Naive thymus-derived CD8-positive, alpha-beta T cell (primary cell): ENCODE measurements around the gene GALNT10. TPM values are rescaled to one million over a fixed set of nuclear protein-coding genes. Genes with fewer than 3 reads are reported as not detected.
A peak's percentile ranks its signal among the peaks of the same experiment; 100 is the strongest.

Experiments used
- ATAC-seq, 2 donors: fragments of 150-1000 bp; cut with Tn5 transposase in 1 of 2; sonication (Bioruptor Pico), chemical (Tn5 transposase) in 1 of 2; 1 replicate in 1 of 2; 2 replicates in 1 of 2; pipeline ENCODE4 v1.10.0; 2021; ENCODE audit warnings: mild to moderate bottlenecking in 2 of 2, moderate library complexity in 2 of 2
- POLR2A ChIA-PET: fragments of 350-600 bp; sonication (Branson Sonifier 250); formaldehyde crosslinking; loops from one replicate; lab custom pipeline; 2021; ENCODE audit warnings: antibody characterized with exemption; lab: Charles Lee
- DNase-seq, 10 donors: peaks; one replicate each; pipeline versions ENCODE4 v3.0.0 to v3.0.0-alpha.2; 2020 to 2022
- H3K27ac Mint-ChIP-seq, 10 donors: one replicate each; pipeline ENCODE4 v1.8.0; 2020 to 2022; ENCODE audit warnings: mild to moderate bottlenecking in 10 of 10, mixed read lengths in 10 of 10, moderate library complexity in 4 of 10, inconsistent platforms in 1 of 10
- H3K27me3 Mint-ChIP-seq, 5 donors: one replicate each; pipeline ENCODE4 v1.8.0; 2021 to 2022; ENCODE audit warnings: mixed read lengths in 5 of 5
- H3K36me3 Mint-ChIP-seq, 3 donors: one replicate each; pipeline ENCODE4 v1.8.0; 2020 to 2022; ENCODE audit warnings: mixed read lengths in 3 of 3, mild to moderate bottlenecking in 2 of 3, inconsistent platforms in 1 of 3
- H3K4me1 Mint-ChIP-seq, 4 donors: one replicate each; pipeline ENCODE4 v1.8.0; 2021 to 2022; ENCODE audit warnings: mixed read lengths in 4 of 4
- H3K4me3 Mint-ChIP-seq, 10 donors: one replicate each; pipeline ENCODE4 v1.8.0; 2020 to 2022; ENCODE audit warnings: mild to moderate bottlenecking in 10 of 10, mixed read lengths in 10 of 10, moderate library complexity in 6 of 10, inconsistent platforms in 1 of 10
- H3K9me3 Mint-ChIP-seq, 9 donors: one replicate each; pipeline ENCODE4 v1.8.0; 2020 to 2022; ENCODE audit warnings: mixed read lengths in 9 of 9, mild to moderate bottlenecking in 3 of 9, inconsistent platforms in 1 of 9, moderate library complexity in 1 of 9
- polyA plus RNA-seq, 3 donors: library from polyadenylated mRNA; unstranded; fragments of 300-500 nt; fragmentation: Illumina TruSeq; gene quantifications; one replicate each; pipeline ENCODE4 v1.2.3, GENCODE V29; 2021
- total RNA-seq, 8 experiments: library from RNA in 2 of 8; stranded (reverse) in 2 of 8; gene quantifications; one replicate each; pipeline ENCODE4 v1.2.3 and lab custom pipeline; 2021 to 2026

Gene GALNT10
- total and polyA plus RNA-seq, 5 experiments from 2014 or later, result 6.9 to 51.1 (median 15.8) TPM

GRCh38 chr5:154364771-154365170 is 174.2 kb downstream of the GALNT10 start:
- DNase-seq, result no peak
- Mint-ChIP-seq H3K9me3 (no peaks in the 10 kb centered on the region), H3K36me3 (peaks cover 0 to 20% (median 0%) of the 10 kb centered on the region in 3 donors), H3K4me1 (peaks cover 0 to 7% (median 0%) of the 10 kb centered on the region in 4 donors), H3K27ac (no peak overlapping the region), H3K27me3 (no peaks in the 10 kb centered on the region), H3K4me3 (no peak overlapping the region)
- POLR2A ChIA-PET, result no interaction called here
- no peak for ATAC-seq

GRCh38 chr5:154365823-154366222 is 175.3 kb downstream of the GALNT10 start:
- POLR2A ChIA-PET, result no interaction called here
- H3K27ac Mint-ChIP-seq, result peak overlapping the region in 1 of 10 donors; percentile 60
- no peak for DNase-seq
- peaks cover 0 to 22% (median 0%) of the 10 kb centered on the region in 3 donors for H3K36me3 Mint-ChIP-seq
- H3K4me1 Mint-ChIP-seq, result peaks cover 0 to 8% (median 0%) of the 10 kb centered on the region in 4 donors
- ATAC-seq, result no peak
- no peak overlapping the region for H3K4me3 Mint-ChIP-seq
- no peaks in the 10 kb centered on the region for H3K9me3 Mint-ChIP-seq
- no peaks in the 10 kb centered on the region for H3K27me3 Mint-ChIP-seq

GRCh38 chr5:154366353-154366752 is 175.8 kb downstream of the GALNT10 start:
- Mint-ChIP-seq H3K36me3 (peaks cover 0 to 24% (median 0%) of the 10 kb centered on the region in 3 donors), H3K4me3 (no peak overlapping the region), H3K27ac (no peak overlapping the region), H3K4me1 (peaks cover 0 to 8% (median 0%) of the 10 kb centered on the region in 4 donors), H3K9me3 (no peaks in the 10 kb centered on the region), H3K27me3 (no peaks in the 10 kb centered on the region)
- DNase-seq, result no peak
- POLR2A ChIA-PET, result no interaction called here
- no peak for ATAC-seq

- ATAC-seq (no peak), DNase-seq (no peak)
- peaks cover 0 to 8% (median 0%) of the 10 kb centered on the region in 4 donors for H3K4me1 Mint-ChIP-seq
- H3K27me3 Mint-ChIP-seq, result no peaks in the 10 kb centered on the region
- peaks cover 0 to 21% (median 0%) of the 10 kb centered on the region in 3 donors for H3K36me3 Mint-ChIP-seq
- no peak overlapping the region for H3K4me3 Mint-ChIP-seq
- no peak overlapping the region for H3K27ac Mint-ChIP-seq
- no peaks in the 10 kb centered on the region for H3K9me3 Mint-ChIP-seq
- POLR2A ChIA-PET, result no interaction called here
Observed at GRCh38 chr5:154367101-154367500, 176.6 kb downstream of the GALNT10 start.

GRCh38 chr5:154368041-154368800 is 177.7 kb downstream of the GALNT10 start:
- Mint-ChIP-seq H3K4me1 (peaks cover 0 to 8% (median 0%) of the 10 kb centered on the region in 4 donors), H3K4me3 (no peak overlapping the region), H3K9me3 (no peaks in the 10 kb centered on the region), H3K27ac (peak overlapping the region in 2 of 10 donors; percentile 22 to 68), H3K27me3 (no peaks in the 10 kb centered on the region), H3K36me3 (peaks cover 0 to 21% (median 0%) of the 10 kb centered on the region in 3 donors)
- no peak for ATAC-seq
- DNase-seq, result no peak
- POLR2A ChIA-PET, result no interaction called here

GRCh38 chr5:154369682-154370081 is 179.1 kb downstream of the GALNT10 start:
- POLR2A ChIA-PET, result no interaction called here
- Mint-ChIP-seq H3K27me3 (no peaks in the 10 kb centered on the region), H3K4me3 (no peak overlapping the region), H3K36me3 (peaks cover 0 to 23% (median 0%) of the 10 kb centered on the region in 3 donors), H3K27ac (peak overlapping the region in 1 of 10 donors; percentile 86), H3K9me3 (no peaks in the 10 kb centered on the region), H3K4me1 (peaks cover 0 to 2% (median 0%) of the 10 kb centered on the region in 4 donors)
- DNase-seq, result no peak
- ATAC-seq, result no peak

GRCh38 chr5:154370119-154370518 is 179.6 kb downstream of the GALNT10 start:
- H3K36me3 Mint-ChIP-seq, result peaks cover 0 to 25% (median 0%) of the 10 kb centered on the region in 3 donors
- ATAC-seq (no peak), DNase-seq (no peak)
- POLR2A ChIA-PET, result no interaction called here
- no peak overlapping the region for H3K4me3 Mint-ChIP-seq
- no peaks in the 10 kb centered on the region for H3K9me3 Mint-ChIP-seq
- H3K27me3 Mint-ChIP-seq, result no peaks in the 10 kb centered on the region
- peaks cover 0 to 2% (median 0%) of the 10 kb centered on the region in 4 donors for H3K4me1 Mint-ChIP-seq
- H3K27ac Mint-ChIP-seq, result peak overlapping the region in 1 of 10 donors; percentile 86

GRCh38 chr5:154370813-154371212 is 180.3 kb downstream of the GALNT10 start:
- Mint-ChIP-seq H3K4me3 (no peak overlapping the region), H3K27me3 (no peaks in the 10 kb centered on the region), H3K27ac (no peak overlapping the region), H3K36me3 (peaks cover 0 to 31% (median 0%) of the 10 kb centered on the region in 3 donors), H3K4me1 (peaks cover 0 to 2% (median 0%) of the 10 kb centered on the region in 4 donors), H3K9me3 (no peaks in the 10 kb centered on the region)
- POLR2A ChIA-PET, result no interaction called here
- ATAC-seq, result no peak
- DNase-seq, result no peak

- Mint-ChIP-seq H3K9me3 (no peaks in the 10 kb centered on the region), H3K27me3 (no peaks in the 10 kb centered on the region), H3K4me1 (peaks cover 0 to 2% (median 0%) of the 10 kb centered on the region in 4 donors), H3K36me3 (peaks cover 0 to 38% (median 0%) of the 10 kb centered on the region in 3 donors), H3K27ac (peak overlapping the region in 1 of 10 donors; percentile 9), H3K4me3 (no peak overlapping the region)
- no peak for DNase-seq
- POLR2A ChIA-PET, result no interaction called here
- no peak for ATAC-seq
Observed at GRCh38 chr5:154371687-154372086, 181.2 kb downstream of the GALNT10 start.

- Mint-ChIP-seq H3K4me3 (no peak overlapping the region), H3K36me3 (peaks cover 0 to 48% (median 0%) of the 10 kb centered on the region in 3 donors), H3K4me1 (peaks cover 0 to 3% (median 0%) of the 10 kb centered on the region in 4 donors), H3K9me3 (no peaks in the 10 kb centered on the region), H3K27me3 (no peaks in the 10 kb centered on the region), H3K27ac (no peak overlapping the region)
- POLR2A ChIA-PET, result no interaction called here
- DNase-seq, result no peak
- ATAC-seq, result no peak
Observed at GRCh38 chr5:154372661-154373060, 182.1 kb downstream of the GALNT10 start.

- no peak overlapping the region for H3K4me3 Mint-ChIP-seq
- POLR2A ChIA-PET, result no interaction called here
Observed at GRCh38 chr5:154373326-154373725, 182.8 kb downstream of the GALNT10 start.

GRCh38 chr5:154373729-154374179 is 183.2 kb downstream of the GALNT10 start:
- DNase-seq, result no peak
- POLR2A ChIA-PET, result no interaction called here
- Mint-ChIP-seq H3K36me3 (peaks cover 0 to 52% (median 0%) of the 10 kb centered on the region in 3 donors), H3K4me1 (peaks cover 0 to 3% (median 0%) of the 10 kb centered on the region in 4 donors), H3K4me3 (no peak overlapping the region), H3K27me3 (no peaks in the 10 kb centered on the region), H3K27ac (no peak overlapping the region), H3K9me3 (no peaks in the 10 kb centered on the region)
- no peak for ATAC-seq

More at GRCh38 chr5:154373326-154373725, 182.8 kb downstream of the GALNT10 start:
- ATAC-seq (no peak), DNase-seq (no peak)
- Mint-ChIP-seq H3K36me3 (peaks cover 0 to 52% (median 0%) of the 10 kb centered on the region in 3 donors), H3K27ac (no peak overlapping the region), H3K27me3 (no peaks in the 10 kb centered on the region), H3K9me3 (no peaks in the 10 kb centered on the region), H3K4me1 (peaks cover 0 to 3% (median 0%) of the 10 kb centered on the region in 4 donors)

GRCh38 chr5:154374264-154374663 is 183.7 kb downstream of the GALNT10 start:
- H3K27ac Mint-ChIP-seq, result peak overlapping the region in 1 of 10 donors; percentile 38
- H3K27me3 Mint-ChIP-seq, result no peaks in the 10 kb centered on the region
- DNase-seq (no peak), ATAC-seq (no peak)
- peaks cover 0 to 53% (median 0%) of the 10 kb centered on the region in 3 donors for H3K36me3 Mint-ChIP-seq
- no peaks in the 10 kb centered on the region for H3K9me3 Mint-ChIP-seq
- H3K4me3 Mint-ChIP-seq, result no peak overlapping the region
- peaks cover 0 to 3% (median 0%) of the 10 kb centered on the region in 4 donors for H3K4me1 Mint-ChIP-seq
- POLR2A ChIA-PET, result no interaction called here
